Measurements from ENCODE around the gene CAND2. TPM values are rescaled to one million over a fixed set of nuclear protein-coding genes. Genes with fewer than 3 reads are reported as not detected.

CAND2 gene
- total and polyA plus RNA-seq, 9 of the 15 experiments (the other 6 are each of a cell fraction or from before 2014, with no cell fraction given), result 0.91 to 14.9 (median 4.3) TPM

- Histone ChIP-seq H4K20me1 (replicated peaks; ENCODE audit: control insufficient read depth, insufficient read depth, low read length) (peaks cover 65% of the 10 kb centered on the region), H3K79me2 (ENCODE audit: control insufficient read depth, insufficient read depth, low read length) (peaks cover 65% of the 10 kb centered on the region), H3K9ac (ENCODE audit: insufficient read depth in 1 of 2, low read depth in 2 of 2, low read length in 2 of 2) (peak overlapping the region; percentile 98 to 100), H3K9me3 (replicated peaks; ENCODE audit: control insufficient read depth, insufficient read depth, low read depth, low read length) (no peaks in the 10 kb centered on the region), H3K4me3 (peak overlapping the region; percentile 85), H3K4me1 (replicated peaks in 1 of 2; ENCODE audit: control insufficient read depth in 2 of 2, insufficient read depth in 2 of 2, low read length in 2 of 2) (peaks cover 24 to 33% of the 10 kb centered on the region in 2 experiments; a peak in 4 of 5 replicates), H3K9me1 (ENCODE audit: control insufficient read depth, insufficient read depth, low read length) (peaks cover 9% of the 10 kb centered on the region), H3K27me3 (ENCODE audit: control insufficient read depth in 2 of 2, insufficient read depth in 2 of 2, low read length in 2 of 2) (no peaks in the 10 kb centered on the region), H3K36me3 (ENCODE audit: control insufficient read depth, insufficient read depth, low read length) (peaks cover 69% of the 10 kb centered on the region), H2AFZ (ENCODE audit: low read depth, low read length) (no peak overlapping the region), H3K27ac (ENCODE audit: extremely low read depth, low read depth, low read length) (peak overlapping the region; percentile 93; the same call in 2 of the 3 replicates), H3K4me2 (ENCODE audit: insufficient read depth, low read length) (peak overlapping the region; percentile 100)
- CTCF ChIA-PET (ENCODE audit: low intra/inter-chr PET ratio), result no interaction called here
- in situ Hi-C loops (cut with MboI), result no loop called here
- ATAC-seq (0 out of 3 replicates have a peak, but pooled peaks have one; percentile 15), FAIRE-seq (no peak), DNase-seq (ENCODE audit: extremely low read depth in 1 of 4, low spot score in 3 of 4) (peak in 3 of 4 experiments; percentile 44 to 53 (median 48))
- WGBS (ENCODE audit: insufficient coverage, low coverage, missing lambda C conversion rate), result 26% methylated on average over 11 of the region's 11 CpGs
- intact Hi-C loops (cut with micrococcal nuclease), result no loop called here
- no TSS peak for BruUV-seq (replicated peaks)
- POLR2A ChIA-PET, result interaction anchor here (0.8 to 4.3 kb wide), 16 partner anchors 9 to 166 kb away, joined by 3 to 70 read pairs (median 4); partner anchors contain the start of gene CAND2
- TF ChIP-seq SNRNP70 (optimal IDR thresholded peaks at IDR 0.05; ENCODE audit: low read depth, low read length) (peak; percentile 23), THRAP3 (IDR thresholded peaks at IDR 0.05; ENCODE audit: borderline replicate concordance) (0 out of 2 replicates have a peak, but pooled peaks have one; percentile 39), ZHX1 (conservative IDR thresholded peaks at IDR 0.05; ENCODE audit: low read length) (no peak), SREBF2 (CRISPR knock-in tag; IDR thresholded peaks at IDR 0.05) (0 out of 2 replicates have a peak, but pooled peaks have one; percentile 49), OTX1 (CRISPR knock-in tag; IDR thresholded peaks at IDR 0.05) (no peak), ZFP30 (CRISPR knock-in tag; IDR thresholded peaks at IDR 0.05; ENCODE audit: borderline replicate concordance) (no peak), SP1 (CRISPR knock-in tag; IDR thresholded peaks at IDR 0.05) (peak; percentile 52; the same call in 1 of the 2 replicates), ETS2 (tag; IDR thresholded peaks at IDR 0.05; ENCODE audit: borderline replicate concordance, poor library complexity, severe bottlenecking) (no peak), ZNF644 (tag; IDR thresholded peaks at IDR 0.05; ENCODE audit: low read depth) (no peak), RBM39 (optimal IDR thresholded peaks at IDR 0.05; ENCODE audit: low read depth, low read length) (peak; percentile 32), ZNF277 (CRISPR knock-in tag; IDR thresholded peaks at IDR 0.05; ENCODE audit: borderline replicate concordance) (no peak), NFYB (IDR thresholded peaks at IDR 0.05; ENCODE audit: extremely low read depth, insufficient read length) (peak; percentile 47), ZNF830 (CRISPR knock-in tag; IDR thresholded peaks at IDR 0.05) (no peak), THAP12 (CRISPR knock-in tag; IDR thresholded peaks at IDR 0.05) (0 out of 2 replicates have a peak, but pooled peaks have one; percentile 30)
These were observed 42.9 kb downstream of the CAND2 start for GRCh38 chr3:12839156-12839946.

Measured in K562 (cell line).